B cell (primary cell): ENCODE data around the gene MTX3.

Experiments
- CTCF ChIP-seq: fragments of 200-600 bp; IDR thresholded peaks from one replicate; pipeline ENCODE4 v1.8.0; 2022; ENCODE audit warnings: antibody characterized with exemption, mild to moderate bottlenecking
- EZH2 ChIP-seq: IDR thresholded peaks from 2 replicates; pipeline ENCODE4 v1.6.1; 2012; ENCODE audit warnings: borderline replicate concordance, low read depth, mild to moderate bottlenecking, moderate library complexity, low read length; ENCODE audit not compliant: insufficient read depth, poor library complexity, severe bottlenecking

GRCh38 chr5:80033513-80033912, 42.5 kb upstream of the MTX3 start:
- TF ChIP-seq EZH2: no peak
- no peak for TF ChIP-seq CTCF
